Pancreas (tissue), 10 donors: ENCODE data around the gene INPP5A. TPM values are rescaled to one million over a fixed set of nuclear protein-coding genes. Genes with fewer than 3 reads are reported as not detected.

Experiments
- ATAC-seq, 4 donors: fragments of 200-7000 bp; cut with Tn5 transposase; one replicate each; pipeline versions ENCODE4 v1.8.0 to v1.9.1; 2020; ENCODE audit warnings: mild to moderate bottlenecking in 4 of 4, moderate library complexity in 4 of 4
- DNase-seq, 6 donors: peaks; one replicate each; pipeline ENCODE4 v3.0.0-alpha.2; 2020
- FAIRE-seq: peaks from 2 replicates; lab custom pipeline; 2012; peaks lifted over from hg19 to GRCh38; lab: Jason Lieb, UNC
- H3K27ac ChIP-seq, 4 donors: fragments of 200-600 bp; sonication (generic); 1 replicate in 3 of 4; 2 replicates in 1 of 4; pipeline versions ENCODE4 v1.5.0 to v1.8.0; 2020
- H3K27me3 ChIP-seq, 4 donors: fragments of 200-600 bp; one replicate each; pipeline ENCODE4 v1.8.0; 2021
- H3K36me3 ChIP-seq, 3 donors: fragments of 200-600 bp; sonication (generic) in 1 of 3; one replicate each; pipeline versions ENCODE4 v1.5.0 to v1.8.0; 2020 to 2021
- H3K4me1 ChIP-seq, 3 donors: fragments of 200-600 bp; one replicate each; pipeline ENCODE4 v1.8.0; 2021
- H3K4me3 ChIP-seq, 4 donors: fragments of 200-600 bp; sonication (generic) in 2 of 4; one replicate each; pipeline versions ENCODE4 v1.5.0 to v1.8.0; 2020 to 2021
- H3K9me3 ChIP-seq, 4 donors: fragments of 200-600 bp; one replicate each; pipeline ENCODE4 v1.8.0; 2021
- WGBS, 2 donors: extraction: QIAGEN DNeasy Blood & Tissue Kit; methylation state at CpG; one replicate each; pipeline ENCODE4 v1.1.7; 2013; 5-methylcytosine and 5-hydroxymethylcytosine counted together
- intact Hi-C, 3 donors: fragments of 100-400 bp; cut with DNase I; formaldehyde crosslinking; loops; one replicate each; pipeline versions ENCODE4 v1.11.1 to v1.14.2; 2022
- polyA plus RNA-seq, 2 donors: library from polyadenylated mRNA; stranded (reverse); fragments of 200-250 nt; gene quantifications; one replicate each; pipeline ENCODE4 v1.2.3, GENCODE V29; 2013
- total RNA-seq, 6 donors: library from RNA; stranded (reverse); fragmentation: NEBNext Ultra II Directional in 4 of 6; extraction: Animal tissue kit (Norgen Biotek cat#: 25700) in 4 of 6; gene quantifications; one replicate each; pipeline versions ENCODE4 v1.2.1 to v1.2.4, GENCODE V29; 2021 to 2023
- TF ChIP-seq, protein P1 (sequence below), 4 donors: fragments of 200-600 bp; sonication (generic) in 3 of 4; IDR thresholded peaks; one replicate each; pipeline versions ENCODE4 v1.5.0 to v1.8.0; 2021; ENCODE audit warnings: antibody characterized with exemption in 4 of 4
- donor health status: healthy with polysubstance abuse.
- donor health status: DM: no; HTN: no; CAD: no; lungs with moderate emphysema.
- donor health status: DM: no; HTN: no; CAD: no.
- donor health status: control.
- donor health status: control.
- donor health status: Bipolar disorder and iron deficiency.
- donor health status: DM: yes; HTN: yes; CAD: no.
- donor health status: DM: no; HTN: no; CAD: no.
- donor health status: DM: no; HTN: no; CAD: no.
- donor health status: DM: yes; HTN: yes; CAD: no.

INPP5A gene
- total and polyA plus RNA-seq, 8 donors, result 5.9 to 15.6 (median 11.3) TPM

GRCh38 chr10:132776186-132776585 lies 238.6 kb downstream of the INPP5A start:
- no peaks in the 10 kb centered on the region for H3K4me1 ChIP-seq
- H3K36me3 ChIP-seq, result peaks cover 0 to 6% (median 0%) of the 10 kb centered on the region in 3 donors
- intact Hi-C loops, result no loop called here
- TF ChIP-seq, protein P1, sequence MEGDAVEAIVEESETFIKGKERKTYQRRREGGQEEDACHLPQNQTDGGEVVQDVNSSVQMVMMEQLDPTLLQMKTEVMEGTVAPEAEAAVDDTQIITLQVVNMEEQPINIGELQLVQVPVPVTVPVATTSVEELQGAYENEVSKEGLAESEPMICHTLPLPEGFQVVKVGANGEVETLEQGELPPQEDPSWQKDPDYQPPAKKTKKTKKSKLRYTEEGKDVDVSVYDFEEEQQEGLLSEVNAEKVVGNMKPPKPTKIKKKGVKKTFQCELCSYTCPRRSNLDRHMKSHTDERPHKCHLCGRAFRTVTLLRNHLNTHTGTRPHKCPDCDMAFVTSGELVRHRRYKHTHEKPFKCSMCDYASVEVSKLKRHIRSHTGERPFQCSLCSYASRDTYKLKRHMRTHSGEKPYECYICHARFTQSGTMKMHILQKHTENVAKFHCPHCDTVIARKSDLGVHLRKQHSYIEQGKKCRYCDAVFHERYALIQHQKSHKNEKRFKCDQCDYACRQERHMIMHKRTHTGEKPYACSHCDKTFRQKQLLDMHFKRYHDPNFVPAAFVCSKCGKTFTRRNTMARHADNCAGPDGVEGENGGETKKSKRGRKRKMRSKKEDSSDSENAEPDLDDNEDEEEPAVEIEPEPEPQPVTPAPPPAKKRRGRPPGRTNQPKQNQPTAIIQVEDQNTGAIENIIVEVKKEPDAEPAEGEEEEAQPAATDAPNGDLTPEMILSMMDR (IDR thresholded peaks at IDR 0.05), result no peak
- no peak overlapping the region for H3K4me3 ChIP-seq
- no peak for DNase-seq
- FAIRE-seq, result no peak
- no peak overlapping the region for H3K27ac ChIP-seq
- H3K27me3 ChIP-seq, result no peaks in the 10 kb centered on the region
- WGBS, 2 donors, result 91 to 92% methylated on average over 18 of the region's 18 CpGs
- no peak for ATAC-seq
- H3K9me3 ChIP-seq, result no peaks in the 10 kb centered on the region

GRCh38 chr10:132776821-132777220 lies 239.2 kb downstream of the INPP5A start:
- TF ChIP-seq, protein P1 (IDR thresholded peaks at IDR 0.05), result no peak
- Histone ChIP-seq H3K4me1 (no peaks in the 10 kb centered on the region), H3K9me3 (no peaks in the 10 kb centered on the region), H3K27ac (no peak overlapping the region), H3K27me3 (no peaks in the 10 kb centered on the region), H3K4me3 (no peak overlapping the region), H3K36me3 (peaks cover 0 to 12% (median 0%) of the 10 kb centered on the region in 3 donors)
- no peak for DNase-seq
- intact Hi-C loops, result no loop called here
- 88 to 91% methylated on average over 18 of the region's 18 CpGs for WGBS, 2 donors
- ATAC-seq, result no peak
- FAIRE-seq, result no peak

- no peak for FAIRE-seq
- peaks cover 0 to 17% (median 0%) of the 10 kb centered on the region in 3 donors for H3K36me3 ChIP-seq
These were observed 239.9 kb downstream of the INPP5A start for GRCh38 chr10:132777441-132777840.

DNA sequence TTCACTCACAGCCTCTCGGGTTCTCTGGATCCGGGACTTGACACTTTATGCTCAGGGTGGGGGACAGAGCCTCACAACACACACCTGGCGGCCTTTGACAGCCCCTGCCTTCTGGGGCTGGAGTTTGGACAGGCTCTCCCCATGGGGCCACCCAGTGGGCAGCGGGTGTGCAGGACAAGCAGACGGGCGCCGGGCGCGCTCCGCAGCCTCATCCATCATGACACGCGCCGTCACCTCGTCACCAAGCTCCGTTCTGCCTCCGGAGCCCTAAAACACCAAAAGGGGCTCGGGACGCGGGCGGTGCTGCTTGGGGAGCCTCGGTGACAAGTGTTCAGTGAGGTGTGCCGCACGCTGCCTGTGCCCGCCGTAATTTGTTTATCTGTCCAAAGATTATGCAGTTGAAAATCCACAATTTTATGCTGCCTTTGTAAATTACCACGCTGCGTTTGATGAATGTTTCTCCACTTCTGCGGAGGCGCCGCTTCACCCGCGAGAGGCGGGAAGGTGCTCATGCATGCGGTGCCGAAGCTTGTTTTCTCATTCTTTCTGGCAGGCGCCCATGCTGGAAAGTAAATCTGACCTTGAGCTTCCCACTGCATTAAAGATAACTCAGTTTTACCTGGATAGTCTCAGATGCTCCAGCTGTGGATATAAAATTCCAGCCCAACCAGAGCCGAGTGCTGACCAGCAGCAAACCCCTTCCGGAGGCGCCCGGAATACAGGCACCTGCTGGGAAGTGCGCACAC lies 242.1 kb downstream of the INPP5A start:
- Histone ChIP-seq H3K27me3 (peaks cover 0 to 11% (median 4%) of the 10 kb centered on the region in 4 donors), H3K4me3 (no peak overlapping the region), H3K27ac (no peak overlapping the region), H3K36me3 (peaks cover 0 to 17% (median 0%) of the 10 kb centered on the region in 3 donors), H3K4me1 (no peaks in the 10 kb centered on the region), H3K9me3 (no peaks in the 10 kb centered on the region)
- intact Hi-C loops, result loop anchor here in 1 of 3 donors (10.0 kb wide), 1 partner anchor 125 kb away; no protein-coding TSS in a partner anchor
- ATAC-seq (no peak), FAIRE-seq (no peak), DNase-seq (no peak)
- TF ChIP-seq, protein P1 (IDR thresholded peaks at IDR 0.05), result no peak
- WGBS, 2 donors, result 90 to 93% methylated on average over 41 of the region's 41 CpGs

More at GRCh38 chr10:132777441-132777840, 239.9 kb downstream of the INPP5A start:
- H3K27ac ChIP-seq, result no peak overlapping the region
- no peak overlapping the region for H3K4me3 ChIP-seq
- no peaks in the 10 kb centered on the region for H3K9me3 ChIP-seq
- H3K27me3 ChIP-seq, result no peaks in the 10 kb centered on the region
- TF ChIP-seq, protein P1 (IDR thresholded peaks at IDR 0.05), result no peak
- ATAC-seq, result no peak
- intact Hi-C loops, result no loop called here
- 97 to 99% methylated on average over 14 of the region's 14 CpGs for WGBS, 2 donors
- no peaks in the 10 kb centered on the region for H3K4me1 ChIP-seq
- no peak for DNase-seq

- 92 to 97% methylated on average over 12 of the region's 12 CpGs for WGBS, 2 donors
- intact Hi-C loops, result loop anchor here in 1 of 3 donors (10.0 kb wide), 1 partner anchor 126 kb away; no protein-coding TSS in a partner anchor
- Histone ChIP-seq H3K4me3 (no peak overlapping the region), H3K9me3 (no peaks in the 10 kb centered on the region), H3K27ac (no peak overlapping the region), H3K36me3 (peaks cover 0 to 17% (median 0%) of the 10 kb centered on the region in 3 donors), H3K27me3 (peaks cover 0 to 11% (median 4%) of the 10 kb centered on the region in 4 donors), H3K4me1 (no peaks in the 10 kb centered on the region)
- FAIRE-seq, result no peak
- TF ChIP-seq, protein P1 (IDR thresholded peaks at IDR 0.05), result no peak
- DNase-seq, result no peak
- no peak for ATAC-seq
These were observed 242.8 kb downstream of the INPP5A start for GRCh38 chr10:132780356-132780755.
